KMS-11 (cell line): ENCODE results near the gene ADCY5.

Source experiments
- H2AFZ ChIP-seq: fragments of 200-600 bp; sonication (generic); 2 replicates; pipeline ENCODE4 v1.6.1; 2016; ENCODE audit warnings: antibody characterized with exemption, mixed run types, low read depth
- H3K27ac ChIP-seq: fragments of 200-600 bp; sonication (generic); 2 replicates; pipeline ENCODE4 v1.6.1; 2016; ENCODE audit warnings: mild to moderate bottlenecking, mixed run types
- H3K27me3 ChIP-seq: fragments of 200-600 bp; sonication (generic); 2 replicates; pipeline ENCODE4 v1.6.1; 2017; ENCODE audit warnings: mild to moderate bottlenecking, low read depth, mixed run types, moderate library complexity; ENCODE audit not compliant: insufficient read depth
- H3K36me3 ChIP-seq: fragments of 200-600 bp; sonication (generic); 2 replicates; pipeline ENCODE4 v1.6.1; 2017; ENCODE audit warnings: mild to moderate bottlenecking, mixed run types; ENCODE audit not compliant: insufficient read depth
- H3K4me1 ChIP-seq: fragments of 200-600 bp; sonication (generic); 2 replicates; pipeline ENCODE4 v1.6.1; 2016; ENCODE audit warnings: mild to moderate bottlenecking, low read depth, mixed run types; ENCODE audit not compliant: poor library complexity, severe bottlenecking
- H3K4me2 ChIP-seq: fragments of 200-600 bp; sonication (generic); 2 replicates; pipeline ENCODE4 v1.7.0; 2016; ENCODE audit warnings: mild to moderate bottlenecking, mixed run types
- H3K4me3 ChIP-seq: fragments of 200-600 bp; sonication (generic); IDR thresholded peaks from 2 replicates; pipeline ENCODE4 v1.6.1; 2017; ENCODE audit warnings: low read depth, low read length, mixed read lengths; ENCODE audit not compliant: insufficient read depth
- H3K79me2 ChIP-seq: fragments of 200-600 bp; sonication (generic); 2 replicates; pipeline ENCODE4 v1.6.1; 2016; ENCODE audit warnings: low read depth, mixed run types; ENCODE audit not compliant: insufficient read depth
- H3K9ac ChIP-seq: fragments of 200-600 bp; sonication (generic); 2 replicates; pipeline ENCODE4 v1.6.1; 2016; ENCODE audit warnings: mild to moderate bottlenecking, mixed run types
- H4K20me1 ChIP-seq: fragments of 200-600 bp; sonication (generic); 2 replicates; pipeline ENCODE4 v1.6.1; 2016; ENCODE audit warnings: mild to moderate bottlenecking, mixed run types; ENCODE audit not compliant: insufficient read depth
- CTCF ChIP-seq: fragments of 200-600 bp; sonication (generic); conservative IDR thresholded peaks from 2 replicates; pipeline ENCODE4 v1.6.1; 2017; ENCODE audit warnings: low read depth, mild to moderate bottlenecking, antibody characterized with exemption, low read length, moderate library complexity, mixed read lengths

ADCY5 gene

DNA sequence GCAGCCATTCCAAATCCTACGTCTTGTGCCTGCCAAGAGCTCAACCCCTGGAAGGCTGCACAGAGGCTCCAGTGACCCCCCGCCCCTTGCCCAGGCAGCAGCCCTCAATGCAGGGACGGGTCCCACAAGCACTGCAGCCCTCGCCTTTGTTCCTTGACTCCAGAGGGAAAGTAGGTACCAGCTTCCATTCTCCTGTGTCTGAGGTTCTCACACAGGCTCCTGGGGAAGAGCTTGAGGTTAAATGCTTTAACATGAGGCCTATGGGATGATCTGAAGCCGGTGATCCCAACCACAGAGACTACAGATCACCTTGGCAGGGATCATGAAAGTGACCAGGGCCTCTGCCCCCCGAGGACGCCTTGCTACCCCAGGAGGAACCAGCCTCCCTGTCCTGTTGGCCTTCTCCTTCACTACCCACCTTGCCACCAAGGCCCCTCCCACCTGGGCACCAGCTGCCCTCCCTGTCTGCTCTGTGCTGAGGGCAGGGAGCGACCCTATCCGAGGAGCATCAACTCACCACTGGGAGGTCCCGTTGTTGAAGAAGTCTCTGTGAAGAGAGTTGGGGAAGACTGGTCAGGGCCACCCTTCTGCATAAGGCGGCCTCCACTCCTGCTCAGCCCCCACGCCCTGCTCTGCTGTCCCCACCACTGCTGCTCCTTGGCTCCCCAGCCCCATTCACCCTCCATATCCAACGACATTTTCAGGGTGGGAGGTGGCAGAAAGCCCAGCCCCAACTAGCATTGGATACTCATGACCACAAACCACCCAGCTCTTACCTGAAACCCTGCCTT, 151.9 kb downstream of the ADCY5 start:
- TF ChIP-seq CTCF, result no peak
- Histone ChIP-seq H3K4me2 (no peak overlapping the region), H4K20me1 (no peaks in the 10 kb centered on the region), H3K36me3 (no peaks in the 10 kb centered on the region), H3K27ac (no peak overlapping the region), H3K79me2 (no peaks in the 10 kb centered on the region), H3K27me3 (peaks cover 18% of the 10 kb centered on the region), H3K4me3 (no peak overlapping the region), H3K9ac (no peak overlapping the region), H3K4me1 (no peaks in the 10 kb centered on the region), H2AFZ (no peak overlapping the region)

DNA sequence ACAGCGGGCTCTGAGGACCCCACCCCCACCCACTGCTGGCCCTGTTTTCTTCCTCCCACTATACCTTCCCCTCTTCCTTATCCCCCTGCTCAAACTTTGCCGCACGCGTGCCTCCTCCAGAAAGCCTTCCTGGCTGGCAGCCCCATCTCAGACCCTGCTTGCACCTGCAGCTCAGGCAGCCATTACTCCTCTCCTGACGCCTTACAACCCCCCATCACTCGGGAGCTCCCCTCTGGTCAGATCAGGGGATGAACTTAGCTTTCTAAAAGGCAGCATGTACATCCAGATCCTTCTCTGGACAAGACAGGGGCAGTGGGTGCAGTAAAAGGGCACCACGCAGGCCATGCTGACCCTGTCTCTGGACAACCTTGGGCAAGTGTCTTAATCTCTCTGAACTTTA, 152.6 kb downstream of the ADCY5 start:
- H3K4me1 ChIP-seq, result no peaks in the 10 kb centered on the region
- no peak for TF ChIP-seq CTCF
- H3K27me3 ChIP-seq, result peaks cover 26% of the 10 kb centered on the region
- no peak overlapping the region for H2AFZ ChIP-seq
- no peak overlapping the region for H3K27ac ChIP-seq
- H3K4me2 ChIP-seq, result no peak overlapping the region
- no peak overlapping the region for H3K4me3 ChIP-seq
- H3K36me3 ChIP-seq, result no peaks in the 10 kb centered on the region
- no peaks in the 10 kb centered on the region for H4K20me1 ChIP-seq
- H3K79me2 ChIP-seq, result no peaks in the 10 kb centered on the region
- no peak overlapping the region for H3K9ac ChIP-seq

- no peak overlapping the region for H2AFZ ChIP-seq
- TF ChIP-seq CTCF, result no peak
- H3K36me3 ChIP-seq, result no peaks in the 10 kb centered on the region
- no peaks in the 10 kb centered on the region for H3K4me1 ChIP-seq
- H3K27ac ChIP-seq, result no peak overlapping the region
- H3K79me2 ChIP-seq, result no peaks in the 10 kb centered on the region
- H3K27me3 ChIP-seq, result peaks cover 30% of the 10 kb centered on the region
- no peak overlapping the region for H3K4me3 ChIP-seq
- no peak overlapping the region for H3K9ac ChIP-seq
- H4K20me1 ChIP-seq, result no peaks in the 10 kb centered on the region
- H3K4me2 ChIP-seq, result no peak overlapping the region
Observed at GRCh38 chr3:123295901-123296250, 153.0 kb downstream of the ADCY5 start.

GRCh38 chr3:123295171-123295900, 153.6 kb downstream of the ADCY5 start:
- no peak overlapping the region for H3K27ac ChIP-seq
- no peaks in the 10 kb centered on the region for H3K79me2 ChIP-seq
- H3K27me3 ChIP-seq, result peaks cover 35% of the 10 kb centered on the region
- no peak overlapping the region for H3K4me3 ChIP-seq
- no peaks in the 10 kb centered on the region for H3K36me3 ChIP-seq
- no peak overlapping the region for H2AFZ ChIP-seq
- TF ChIP-seq CTCF, result no peak
- H3K4me1 ChIP-seq, result no peaks in the 10 kb centered on the region
- no peak overlapping the region for H3K9ac ChIP-seq
- no peaks in the 10 kb centered on the region for H4K20me1 ChIP-seq
- no peak overlapping the region for H3K4me2 ChIP-seq
